HG02759 (cell line): ENCODE results near the gene RTTN.

Experiments used
- ATAC-seq: cut with Tn5 transposase; IDR thresholded peaks from one replicate; pipeline ENCODE4 v1.9.1; 2021; ENCODE audit warnings: mild to moderate bottlenecking, moderate library complexity; ENCODE audit not compliant: unreplicated experiment

RTTN gene

GRCh38 chr18:70085641-70086040 is 119.8 kb downstream of the RTTN start:
- ATAC-seq = no peak

DNA sequence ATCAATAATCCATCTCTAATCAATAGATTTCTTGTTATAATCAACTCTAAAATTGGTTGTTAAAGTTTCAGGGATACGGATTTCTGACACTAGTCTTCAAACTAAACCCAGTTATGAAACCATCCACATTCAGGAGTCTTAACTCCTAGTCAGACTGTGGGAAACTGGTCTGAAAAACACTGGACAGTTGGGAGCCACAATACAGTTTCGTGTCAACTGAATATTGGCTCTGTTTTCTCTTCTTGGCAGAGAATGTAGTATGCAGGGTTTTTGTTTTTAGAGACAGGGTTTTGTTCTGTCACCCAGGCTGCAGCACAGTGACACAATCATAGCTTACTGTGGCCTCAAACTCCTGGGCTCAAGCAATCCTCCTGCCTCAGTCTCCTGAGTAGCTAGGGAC is 123.1 kb downstream of the RTTN start:
- ATAC-seq = no peak

- ATAC-seq = no peak
These were observed 127.4 kb downstream of the RTTN start for GRCh38 chr18:70078106-70078505.

DNA sequence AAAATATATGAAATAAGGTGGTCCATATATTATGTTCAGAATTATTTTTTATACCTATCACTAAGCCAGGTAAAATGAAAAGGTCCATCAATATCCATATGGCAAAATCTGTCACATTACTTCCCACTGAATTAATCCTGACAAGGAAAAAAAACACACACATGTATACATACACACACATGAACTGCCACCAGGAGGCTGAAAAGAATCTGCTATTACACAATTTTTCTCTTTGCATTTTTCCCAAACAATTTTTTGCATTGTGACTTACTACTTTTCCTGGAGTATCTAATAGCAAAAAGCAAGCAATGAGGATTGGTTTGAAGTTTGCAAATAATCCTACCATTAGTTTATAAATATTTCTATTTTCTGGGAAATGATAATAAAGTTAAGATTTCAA is 129.6 kb downstream of the RTTN start:
- ATAC-seq = no peak

DNA sequence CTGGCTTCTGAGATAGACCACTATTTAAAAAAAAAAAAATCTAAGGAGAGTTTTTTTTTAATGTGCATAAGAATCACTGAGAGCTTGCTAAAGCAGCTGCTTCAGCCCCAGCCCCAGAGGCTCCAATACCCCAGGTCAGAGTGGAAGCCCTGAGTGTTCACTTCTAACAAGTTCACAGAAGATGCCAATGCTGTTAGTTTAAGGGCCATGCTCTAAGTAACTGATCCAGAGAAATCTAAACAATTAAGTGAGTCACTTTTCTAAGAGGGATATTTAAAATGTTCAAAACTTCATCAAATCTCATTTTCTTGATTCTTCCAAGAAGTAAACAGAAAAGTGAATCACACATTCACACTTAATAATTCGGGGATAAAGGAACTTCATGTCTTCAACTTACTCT is 131.4 kb downstream of the RTTN start:
- ATAC-seq = no peak

DNA sequence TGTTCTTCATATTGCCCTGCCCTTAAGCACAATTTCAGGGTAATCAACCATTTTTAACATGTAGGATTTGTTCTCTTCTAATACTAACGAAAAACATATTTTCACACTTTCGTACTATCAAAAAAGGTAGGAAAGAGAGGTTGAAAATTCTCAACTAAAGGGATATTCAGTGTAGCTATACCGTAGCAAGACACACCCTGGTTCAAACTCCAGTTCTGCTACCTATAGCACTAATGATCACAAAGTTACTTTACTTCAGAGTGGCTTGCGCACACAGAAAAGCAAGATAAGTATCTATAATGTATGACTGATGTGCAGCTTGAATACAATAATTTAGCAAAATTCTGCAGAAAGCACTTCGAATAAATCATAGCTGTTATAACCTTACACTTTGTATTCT is 132.1 kb downstream of the RTTN start:
- no peak for ATAC-seq

DNA sequence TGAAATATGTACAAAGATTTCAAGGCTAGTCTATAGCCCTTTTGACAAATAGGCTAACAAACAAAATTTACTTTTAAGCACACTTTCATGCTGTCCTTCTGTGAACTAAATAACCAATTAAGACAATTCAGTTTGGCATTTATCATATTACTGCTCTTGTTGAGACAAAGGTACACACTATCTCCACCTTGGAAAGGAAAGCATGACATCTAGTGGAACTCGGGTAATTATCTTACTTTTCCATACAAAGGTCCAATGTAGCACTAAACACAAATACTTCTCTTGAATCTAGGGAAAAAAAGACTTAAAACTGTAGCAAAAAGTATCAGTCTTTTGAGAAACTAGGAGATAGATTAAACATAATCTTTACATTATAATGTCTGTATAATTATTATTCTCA is 132.8 kb downstream of the RTTN start:
- peak; percentile 49 for ATAC-seq

DNA sequence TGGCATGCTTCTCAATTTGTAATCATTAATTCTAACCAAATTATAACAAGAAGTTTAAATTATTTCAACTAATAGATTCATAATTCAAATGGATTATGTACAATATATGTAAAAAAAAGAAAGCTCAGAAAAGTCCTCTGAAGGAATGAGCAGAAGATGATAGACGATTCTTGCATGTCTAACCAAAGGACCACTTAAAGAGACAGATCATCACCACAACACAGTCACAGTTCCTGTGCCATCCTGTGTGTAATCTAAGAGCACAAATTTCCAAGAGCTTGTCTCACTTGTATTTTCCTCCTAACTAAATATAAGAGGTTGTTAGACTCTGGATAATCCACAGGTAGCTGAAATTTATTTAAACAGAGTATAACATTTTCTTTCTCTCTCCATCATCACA is 135.5 kb downstream of the RTTN start:
- no peak for ATAC-seq

GRCh38 chr18:70069382-70069781 is 136.1 kb downstream of the RTTN start:
- ATAC-seq = no peak

- no peak for ATAC-seq
These were observed 136.5 kb downstream of the RTTN start for GRCh38 chr18:70068981-70069380.

- no peak for ATAC-seq
These were observed 145.8 kb downstream of the RTTN start for GRCh38 chr18:70059684-70060083.

- ATAC-seq = peak; percentile 98
These were observed 146.6 kb downstream of the RTTN start for GRCh38 chr18:70058916-70059315.

GRCh38 chr18:70047931-70048603 is 157.4 kb downstream of the RTTN start:
- ATAC-seq = no peak

GRCh38 chr18:70046796-70047195 is 158.7 kb downstream of the RTTN start:
- ATAC-seq = no peak

DNA sequence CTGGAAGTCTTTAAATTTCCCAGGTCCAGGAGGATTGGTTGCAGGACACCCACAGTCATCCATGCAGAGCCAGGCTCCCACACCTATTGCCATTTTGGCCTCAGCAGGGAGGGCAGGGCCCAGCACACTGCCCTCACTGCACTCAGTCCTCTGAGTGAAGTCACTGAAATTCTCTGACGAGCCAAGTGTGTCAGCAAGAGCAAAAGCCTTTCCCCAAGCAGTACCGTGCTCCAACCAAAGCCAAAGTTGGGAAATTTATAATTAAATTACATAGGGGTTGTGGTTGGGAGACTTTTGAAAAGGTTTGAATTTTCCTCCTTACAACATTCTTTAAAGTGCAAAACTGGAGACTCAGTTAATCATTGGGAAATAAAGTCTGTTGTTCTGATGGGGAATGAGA is 159.3 kb downstream of the RTTN start:
- ATAC-seq = no peak

DNA sequence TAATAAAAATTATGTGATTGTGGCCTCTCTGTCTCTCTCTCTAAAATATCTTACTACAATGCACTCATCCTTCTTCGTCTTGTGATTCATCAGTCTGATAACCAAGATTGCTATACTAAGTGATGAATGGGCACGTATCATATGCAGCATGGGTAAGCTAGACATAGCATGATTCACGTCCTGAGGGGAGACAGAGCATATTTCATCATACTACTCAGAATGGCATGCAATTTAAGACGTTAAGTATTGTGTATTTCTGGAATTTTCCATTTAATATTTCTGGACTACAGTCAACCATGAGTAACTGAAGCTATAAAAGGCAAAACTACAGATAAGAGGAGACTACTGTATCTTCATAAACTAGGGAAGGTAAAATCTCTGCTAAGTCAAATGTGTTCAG is 160.9 kb downstream of the RTTN start:
- no peak for ATAC-seq

GRCh38 chr18:70041459-70042050 is 163.9 kb downstream of the RTTN start:
- no peak for ATAC-seq

DNA sequence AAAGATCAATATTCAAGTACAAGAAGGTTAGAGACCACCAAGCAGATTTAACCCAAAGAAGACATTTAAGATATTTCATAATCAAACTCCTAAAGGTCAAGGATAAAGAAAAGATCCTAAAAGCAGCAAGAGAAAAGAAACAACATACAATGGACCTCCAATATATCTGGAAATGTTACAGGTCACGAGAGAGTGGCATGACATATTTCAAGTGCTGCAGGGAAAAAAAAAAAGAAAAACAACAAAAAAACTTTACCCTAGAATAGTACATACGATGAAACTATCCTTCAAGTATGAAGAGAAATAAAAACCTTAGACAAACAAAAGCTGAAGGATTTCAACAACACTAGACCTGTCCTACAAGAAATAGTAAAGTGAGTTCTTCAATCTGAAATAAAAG is 166.3 kb downstream of the RTTN start:
- ATAC-seq = no peak

GRCh38 chr18:70037431-70038061 is 167.9 kb downstream of the RTTN start:
- peak; percentile 34 for ATAC-seq

- ATAC-seq = peak; percentile 95
These were observed 168.6 kb downstream of the RTTN start for GRCh38 chr18:70036771-70037347.

GRCh38 chr18:70036168-70036567 is 169.3 kb downstream of the RTTN start:
- no peak for ATAC-seq

DNA sequence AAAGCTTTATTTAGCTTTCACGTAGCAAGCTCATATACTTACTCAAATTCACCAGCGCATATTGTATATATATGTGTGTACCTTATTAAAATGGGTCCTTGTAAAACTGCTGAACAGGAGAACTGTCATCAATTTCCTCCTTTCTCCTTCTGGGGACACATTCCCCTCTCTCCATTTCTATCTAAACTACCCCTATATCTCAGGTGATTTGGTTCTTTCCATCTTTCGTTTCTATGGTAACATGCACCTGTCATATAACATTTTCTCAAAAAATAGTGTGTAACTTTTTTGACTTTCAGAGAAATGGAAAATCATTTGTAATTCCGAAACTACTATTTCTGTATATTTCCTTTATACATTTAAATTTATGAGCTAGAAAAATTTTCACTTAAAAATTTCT is 174.3 kb downstream of the RTTN start:
- ATAC-seq = no peak
